ENCODE data around the gene CSNK1E.

Gene CSNK1E

DNA sequence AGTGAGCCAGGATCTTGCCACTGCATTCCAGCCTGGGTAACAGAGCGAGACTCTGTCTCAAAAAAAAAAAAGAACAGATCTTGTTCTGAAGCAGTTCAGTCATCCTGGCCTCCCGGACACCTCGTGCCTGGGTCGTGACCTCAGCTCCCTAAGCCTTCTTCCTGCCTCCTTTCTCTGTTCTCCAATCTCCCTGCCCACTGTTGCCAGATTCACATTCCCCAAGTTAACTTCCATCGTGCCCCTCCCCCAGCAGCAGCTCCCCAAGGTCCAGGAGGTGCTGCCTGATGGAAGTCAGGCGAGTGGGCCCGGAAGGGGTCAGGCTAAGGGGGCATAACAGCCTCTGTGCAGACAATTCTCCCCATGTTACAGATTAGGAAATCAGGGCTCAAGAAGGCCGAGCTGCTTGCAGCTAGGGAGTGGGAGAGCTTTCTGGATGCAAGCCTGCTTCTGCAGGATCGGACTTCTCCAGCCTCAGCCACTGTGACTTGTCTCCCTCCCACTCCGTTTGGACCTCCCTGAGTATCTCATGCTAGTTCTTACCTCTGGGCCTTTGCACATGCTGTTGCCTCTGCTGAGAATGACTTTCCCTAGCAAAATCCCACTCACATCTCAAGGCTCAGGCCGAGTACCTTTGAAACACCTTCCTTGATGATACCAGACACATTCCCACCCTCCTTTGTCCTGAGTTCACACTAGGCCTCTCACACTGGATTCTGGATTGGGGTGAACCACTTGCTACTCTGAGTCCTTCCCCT is 30.1 kb downstream of the CSNK1E start:
- peaks cover 22% of the 10 kb centered on the region for H3K36me3 ChIP-seq (ENCODE audit: control insufficient read depth, insufficient read depth, low read length, severe bottlenecking)
- no peak overlapping the region for H3K9ac ChIP-seq (ENCODE audit: low read length)
- H3K4me3 ChIP-seq (ENCODE audit: low read length) = no peak overlapping the region
- H3K9me3 ChIP-seq (ENCODE audit: control insufficient read depth, low read length) = no peaks in the 10 kb centered on the region
- no peaks in the 10 kb centered on the region for H3K27me3 ChIP-seq (replicated peaks; ENCODE audit: control insufficient read depth, insufficient read depth, low read length)
- DNase-seq (ENCODE audit: low read depth) = no peak
- peaks cover 34% of the 10 kb centered on the region for H3K4me1 ChIP-seq (ENCODE audit: control insufficient read depth, insufficient read depth, low read length)

DNA sequence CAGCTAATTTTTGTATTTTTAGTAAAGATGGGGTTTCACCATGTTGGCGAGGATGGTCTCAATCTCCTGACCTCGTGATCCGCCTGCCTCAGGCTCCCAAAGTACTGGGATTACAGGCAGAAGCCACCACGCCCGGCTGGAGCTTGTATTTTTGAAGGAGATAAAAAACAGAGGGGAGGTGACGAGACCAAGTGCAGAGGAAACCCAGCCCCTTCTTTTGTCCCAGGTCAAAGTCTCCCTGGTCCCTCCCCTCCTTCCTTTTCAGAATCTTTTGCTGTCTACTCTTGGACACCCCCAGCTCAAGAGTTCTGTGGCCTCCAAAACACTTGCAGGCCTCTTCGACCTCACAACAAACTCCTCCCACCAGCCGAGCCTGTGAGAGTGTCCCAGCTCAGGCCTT is 32.2 kb downstream of the CSNK1E start:
- Histone ChIP-seq H3K36me3 (ENCODE audit: control insufficient read depth, insufficient read depth, low read length, severe bottlenecking) (peaks cover 13% of the 10 kb centered on the region), H3K9me3 (ENCODE audit: control insufficient read depth, low read length) (no peaks in the 10 kb centered on the region), H3K4me1 (ENCODE audit: control insufficient read depth, insufficient read depth, low read length) (peaks cover 29% of the 10 kb centered on the region), H3K27me3 (replicated peaks; ENCODE audit: control insufficient read depth, insufficient read depth, low read length) (no peaks in the 10 kb centered on the region), H3K9ac (ENCODE audit: low read length) (no peak overlapping the region), H3K4me3 (ENCODE audit: low read length) (no peak overlapping the region)
- DNase-seq (ENCODE audit: low read depth) = no peak

- peak; percentile 94 for DNase-seq (ENCODE audit: low read depth)
- Histone ChIP-seq H3K4me3 (ENCODE audit: low read length) (no peak overlapping the region), H3K27me3 (replicated peaks; ENCODE audit: control insufficient read depth, insufficient read depth, low read length) (no peaks in the 10 kb centered on the region), H3K9me3 (ENCODE audit: control insufficient read depth, low read length) (no peaks in the 10 kb centered on the region), H3K4me1 (ENCODE audit: control insufficient read depth, insufficient read depth, low read length) (peaks cover 23% of the 10 kb centered on the region), H3K36me3 (ENCODE audit: control insufficient read depth, insufficient read depth, low read length, severe bottlenecking) (peaks cover 5% of the 10 kb centered on the region), H3K9ac (ENCODE audit: low read length) (peak overlapping the region; percentile 46)
Measured at GRCh38 chr22:38284042-38284402, 33.2 kb downstream of the CSNK1E start.

GRCh38 chr22:38282397-38282796 is 34.8 kb downstream of the CSNK1E start:
- Histone ChIP-seq H3K4me3 (ENCODE audit: low read length) (no peak overlapping the region), H3K4me1 (ENCODE audit: control insufficient read depth, insufficient read depth, low read length) (peaks cover 23% of the 10 kb centered on the region), H3K36me3 (ENCODE audit: control insufficient read depth, insufficient read depth, low read length, severe bottlenecking) (no peaks in the 10 kb centered on the region), H3K27me3 (replicated peaks; ENCODE audit: control insufficient read depth, insufficient read depth, low read length) (no peaks in the 10 kb centered on the region), H3K9ac (ENCODE audit: low read length) (no peak overlapping the region), H3K9me3 (ENCODE audit: control insufficient read depth, low read length) (no peaks in the 10 kb centered on the region)
- DNase-seq (ENCODE audit: low read depth) = no peak

GRCh38 chr22:38276166-38276565 is 41.1 kb downstream of the CSNK1E start:
- Histone ChIP-seq H3K9ac (ENCODE audit: low read length) (no peak overlapping the region), H3K9me3 (ENCODE audit: control insufficient read depth, low read length) (no peaks in the 10 kb centered on the region), H3K4me3 (ENCODE audit: low read length) (no peak overlapping the region), H3K27me3 (replicated peaks; ENCODE audit: control insufficient read depth, insufficient read depth, low read length) (no peaks in the 10 kb centered on the region), H3K36me3 (ENCODE audit: control insufficient read depth, insufficient read depth, low read length, severe bottlenecking) (no peaks in the 10 kb centered on the region), H3K4me1 (ENCODE audit: control insufficient read depth, insufficient read depth, low read length) (peaks cover 16% of the 10 kb centered on the region)
- DNase-seq (ENCODE audit: low read depth) = no peak

GRCh38 chr22:38273135-38273826 is 44.0 kb downstream of the CSNK1E start:
- Histone ChIP-seq H3K9me3 (ENCODE audit: control insufficient read depth, low read length) (no peaks in the 10 kb centered on the region), H3K4me1 (ENCODE audit: control insufficient read depth, insufficient read depth, low read length) (peaks cover 35% of the 10 kb centered on the region), H3K4me3 (ENCODE audit: low read length) (peak overlapping the region; percentile 96), H3K9ac (ENCODE audit: low read length) (peak overlapping the region; percentile 88), H3K27me3 (replicated peaks; ENCODE audit: control insufficient read depth, insufficient read depth, low read length) (no peaks in the 10 kb centered on the region), H3K36me3 (ENCODE audit: control insufficient read depth, insufficient read depth, low read length, severe bottlenecking) (no peaks in the 10 kb centered on the region)
- DNase-seq (ENCODE audit: low read depth) = peak; percentile 50

DNA sequence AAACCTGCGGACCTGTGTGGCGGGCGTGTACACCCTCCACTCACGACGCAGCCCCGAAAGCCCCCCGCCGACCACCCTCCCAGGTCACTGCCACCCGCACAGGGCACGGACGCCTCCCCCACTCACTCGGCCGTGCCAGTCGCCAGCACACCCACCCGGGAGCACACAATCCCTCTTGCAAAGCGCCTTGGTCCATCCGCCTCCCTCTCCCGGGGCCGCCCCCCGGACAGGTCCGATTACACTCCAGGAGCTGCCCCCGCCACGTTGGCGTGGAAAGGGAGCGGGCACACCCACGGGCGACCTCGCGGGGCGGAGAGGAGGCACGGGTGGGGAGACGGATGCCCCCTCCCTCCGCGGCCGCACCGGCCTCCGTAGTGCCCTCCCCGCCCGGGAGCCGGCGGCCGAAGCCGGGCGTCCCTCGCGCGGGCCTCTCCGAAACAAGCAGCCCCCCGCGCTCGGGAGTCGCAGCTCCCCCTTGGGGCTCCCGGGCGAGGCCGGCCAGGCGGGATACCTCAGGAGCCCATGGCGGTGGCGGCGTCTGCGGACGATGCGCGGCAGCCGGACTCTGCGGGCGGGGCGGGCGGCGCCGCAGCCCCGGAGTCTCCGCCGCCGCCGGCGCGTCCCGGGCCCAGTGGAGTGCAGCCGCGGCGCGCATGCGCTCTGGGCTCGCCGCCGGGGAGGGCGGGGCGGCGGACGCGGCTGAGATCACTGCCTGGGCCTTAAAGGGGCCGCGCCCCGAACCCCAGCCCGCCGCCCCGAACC is 44.7 kb downstream of the CSNK1E start, which contains the start of gene TMEM184B:
TSS of gene TMEM184B (minus strand) at position 638 of the 762 bp plus-strand sequence. CDS start 25,049 bp downstream, outside the sequence.
- Histone ChIP-seq H3K9ac (ENCODE audit: low read length) (peak within 1 kb of the TSS; percentile 88), H3K4me3 (ENCODE audit: low read length) (peak within 1 kb of the TSS; percentile 96), H3K4me1 (ENCODE audit: control insufficient read depth, insufficient read depth, low read length) (peaks cover 35% of the 10 kb centered on the region)

GRCh38 chr22:38271927-38272372 is 45.3 kb downstream of the CSNK1E start:
- DNase-seq (ENCODE audit: low read depth) = peak; percentile 36

More for the DNA sequence above, 44.7 kb downstream of the CSNK1E start, which contains the start of gene TMEM184B:
- Histone ChIP-seq H3K9me3 (ENCODE audit: control insufficient read depth, low read length) (no peaks in the 10 kb centered on the region), H3K27me3 (replicated peaks; ENCODE audit: control insufficient read depth, insufficient read depth, low read length) (no peaks in the 10 kb centered on the region), H3K36me3 (ENCODE audit: control insufficient read depth, insufficient read depth, low read length, severe bottlenecking) (peaks cover 3% of the 10 kb centered on the region)
- DNase-seq (ENCODE audit: low read depth) = peak; percentile 90

GRCh38 chr22:38271101-38271500 is 46.1 kb downstream of the CSNK1E start:
- no peak for DNase-seq (ENCODE audit: low read depth)
- H3K36me3 ChIP-seq (ENCODE audit: control insufficient read depth, insufficient read depth, low read length, severe bottlenecking) = peaks cover 3% of the 10 kb centered on the region
- H3K4me3 ChIP-seq (ENCODE audit: low read length) = peak overlapping the region; percentile 96
- no peaks in the 10 kb centered on the region for H3K9me3 ChIP-seq (ENCODE audit: control insufficient read depth, low read length)
- H3K4me1 ChIP-seq (ENCODE audit: control insufficient read depth, insufficient read depth, low read length) = peaks cover 37% of the 10 kb centered on the region
- peak overlapping the region; percentile 88 for H3K9ac ChIP-seq (ENCODE audit: low read length)
- H3K27me3 ChIP-seq (replicated peaks; ENCODE audit: control insufficient read depth, insufficient read depth, low read length) = no peaks in the 10 kb centered on the region

More at GRCh38 chr22:38271927-38272372, 45.3 kb downstream of the CSNK1E start:
- Histone ChIP-seq H3K27me3 (replicated peaks; ENCODE audit: control insufficient read depth, insufficient read depth, low read length) (no peaks in the 10 kb centered on the region), H3K4me3 (ENCODE audit: low read length) (peak overlapping the region; percentile 96), H3K9me3 (ENCODE audit: control insufficient read depth, low read length) (no peaks in the 10 kb centered on the region), H3K36me3 (ENCODE audit: control insufficient read depth, insufficient read depth, low read length, severe bottlenecking) (peaks cover 3% of the 10 kb centered on the region), H3K4me1 (ENCODE audit: control insufficient read depth, insufficient read depth, low read length) (peaks cover 35% of the 10 kb centered on the region), H3K9ac (ENCODE audit: low read length) (peak overlapping the region; percentile 88)

DNA sequence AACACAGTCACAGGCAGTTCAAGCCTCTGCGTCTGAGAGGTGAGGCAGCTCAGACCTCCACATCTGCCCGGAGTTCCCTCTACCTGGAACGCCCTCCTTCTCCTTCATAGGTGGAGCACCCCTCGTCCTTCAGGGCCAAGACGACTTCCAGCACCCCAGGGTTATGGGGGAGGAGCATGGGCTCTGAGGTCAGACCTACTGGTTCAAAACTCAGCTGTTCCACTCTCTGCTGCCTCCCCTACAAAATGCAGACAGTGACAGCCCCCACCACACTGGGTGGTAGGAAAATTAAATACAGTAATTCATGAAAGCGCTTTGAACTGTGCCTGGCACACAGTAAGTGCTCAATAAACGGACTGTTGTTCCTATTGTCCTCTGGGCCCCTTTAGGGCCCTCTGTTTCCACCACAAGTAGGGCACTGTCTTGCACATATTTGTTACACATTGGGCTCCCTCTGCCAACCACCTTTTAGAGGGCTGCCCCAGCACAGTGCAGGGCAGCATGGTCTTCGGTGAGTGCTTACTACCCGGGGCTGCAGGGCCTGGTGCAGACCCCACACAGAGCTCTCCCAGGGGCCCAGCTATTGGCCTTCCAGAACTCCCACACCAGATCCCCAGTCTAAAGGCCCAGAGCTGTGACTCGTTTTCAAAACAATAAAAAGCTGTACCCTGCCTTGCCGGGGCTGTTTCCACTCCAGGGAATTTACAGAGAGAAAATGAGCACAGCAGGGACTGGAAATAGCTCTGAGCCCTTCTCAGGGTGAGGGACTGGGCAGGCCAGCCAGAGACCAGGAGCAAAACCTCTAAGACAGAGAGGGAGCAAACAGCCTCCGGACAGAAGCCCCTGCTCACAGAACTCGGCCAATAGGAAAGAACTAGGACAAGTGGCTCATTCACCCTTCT is 46.9 kb downstream of the CSNK1E start:
- Histone ChIP-seq H3K9ac (ENCODE audit: low read length) (peak overlapping the region; percentile 88), H3K4me3 (ENCODE audit: low read length) (peak overlapping the region; percentile 96), H3K27me3 (replicated peaks; ENCODE audit: control insufficient read depth, insufficient read depth, low read length) (no peaks in the 10 kb centered on the region)

More for the DNA sequence above, 46.9 kb downstream of the CSNK1E start:
- peaks cover 41% of the 10 kb centered on the region for H3K4me1 ChIP-seq (ENCODE audit: control insufficient read depth, insufficient read depth, low read length)
- peaks cover 3% of the 10 kb centered on the region for H3K36me3 ChIP-seq (ENCODE audit: control insufficient read depth, insufficient read depth, low read length, severe bottlenecking)
- H3K9me3 ChIP-seq (ENCODE audit: control insufficient read depth, low read length) = no peaks in the 10 kb centered on the region
- DNase-seq (ENCODE audit: low read depth) = peak; percentile 40
